Upper lobe of left lung (tissue), 4 donors: ENCODE results near the gene NKAIN2.

Experiments
- CTCF ChIP-seq, 6 experiments: fragments of 450-650 bp in 4 of 6; fragments of 200-600 bp in 2 of 6; sonication (generic) in 2 of 6; IDR thresholded peaks; one replicate each; pipeline ENCODE4 v1.5.1; 2016 to 2019; ENCODE audit warnings: antibody characterized with exemption in 6 of 6
- POLR2A ChIP-seq, 4 donors: fragments of 450-650 bp; IDR thresholded peaks; one replicate each; pipeline ENCODE4 v1.5.1; 2016 to 2017; ENCODE audit warnings: antibody characterized with exemption in 4 of 4, mild to moderate bottlenecking in 2 of 4

GRCh38 chr6:124669713-124670480 is 866.2 kb downstream of the NKAIN2 start:
- no peak for TF ChIP-seq CTCF (IDR thresholded peaks at IDR 0.05)
- TF ChIP-seq POLR2A (IDR thresholded peaks at IDR 0.05): no peak
